A549 treated with dexamethasone at 1 μM for 4 hours (cell line): Measurements from ENCODE around the gene BCKDHB. TPM values are rescaled to one million over a fixed set of nuclear protein-coding genes. Genes with fewer than 3 reads are reported as not detected.

Experiments
- total RNA-seq: library from RNA; stranded (reverse); fragments of 200-300 nt; extraction: Qiagen RNA extraction; gene quantifications from 5 replicates; pipeline ENCODE4 v1.2.3, GENCODE V29; 2022

Gene BCKDHB
- total RNA-seq = 4.8 to 6.5 TPM (median 5.8 TPM) in 5 replicates

GRCh38 chr6:80106418-80107235 lies at the start of gene BCKDHB:
TSS of gene BCKDHB (plus strand) at chr6:80106671. CDS start at chr6:80106694, 23 bp downstream.

Other genes starting within 250 kb of the BCKDHB start
- gene ELOVL4, start 159.1 kb upstream of the BCKDHB start, total RNA-seq = 1.4 to 1.8 TPM (median 1.6 TPM) in 5 replicates
- gene TTK, start 102.0 kb upstream of the BCKDHB start, total RNA-seq = 17.9 to 22.0 TPM (median 19.0 TPM) in 5 replicates